GM21529 (cell line): ENCODE data around the gene NEURL1.

Experiments used
- ATAC-seq: cut with Tn5 transposase; IDR thresholded peaks from one replicate; pipeline ENCODE4 v1.9.1; 2021; ENCODE audit not compliant: unreplicated experiment

Gene NEURL1

GRCh38 chr10:103562383-103562782, 68.9 kb downstream of the NEURL1 start:
- no peak for ATAC-seq

DNA sequence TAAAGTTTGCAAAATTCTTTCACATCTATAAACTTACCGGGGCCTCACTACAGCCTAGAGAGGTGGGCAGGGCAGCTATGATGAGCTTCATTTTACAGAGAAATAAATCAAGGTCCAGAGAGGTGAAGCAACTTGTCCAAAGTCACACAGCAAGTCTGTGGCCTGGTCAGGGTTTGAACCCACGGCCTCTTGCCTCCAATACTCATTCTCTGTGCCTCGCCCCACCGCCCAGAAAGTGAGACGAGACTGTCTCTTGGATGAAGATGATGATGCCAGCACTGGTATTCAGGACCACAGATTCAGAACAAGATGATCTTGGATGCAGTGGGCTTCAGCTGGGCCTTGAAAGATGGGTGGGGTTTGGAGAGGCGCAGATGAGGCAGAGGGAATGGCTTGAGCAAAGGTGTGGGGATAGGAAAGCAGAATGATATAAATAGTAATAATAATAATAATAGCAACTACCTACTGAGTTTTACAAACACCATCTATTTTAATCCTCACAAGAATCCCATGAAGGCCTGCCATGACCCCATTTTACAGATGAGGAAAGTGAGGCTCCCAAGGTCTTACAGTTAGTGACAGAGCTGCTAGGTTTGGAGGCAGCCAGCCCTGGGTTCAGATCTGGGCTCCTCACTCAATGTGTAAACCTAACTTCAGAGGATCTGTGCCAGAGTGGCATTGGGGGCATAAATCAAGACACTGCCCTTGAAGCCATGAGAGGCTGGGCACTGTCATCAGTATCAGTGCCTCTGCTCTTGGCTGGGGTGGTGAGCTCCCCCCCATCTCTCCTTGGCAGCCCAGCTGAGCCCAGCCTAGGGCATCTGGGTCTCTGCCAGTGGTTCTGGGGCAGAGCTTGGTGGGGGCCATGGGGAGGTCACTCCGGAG, 70.0 kb downstream of the NEURL1 start:
- no peak for ATAC-seq

GRCh38 chr10:103564116-103564501, 70.6 kb downstream of the NEURL1 start:
- no peak for ATAC-seq

DNA sequence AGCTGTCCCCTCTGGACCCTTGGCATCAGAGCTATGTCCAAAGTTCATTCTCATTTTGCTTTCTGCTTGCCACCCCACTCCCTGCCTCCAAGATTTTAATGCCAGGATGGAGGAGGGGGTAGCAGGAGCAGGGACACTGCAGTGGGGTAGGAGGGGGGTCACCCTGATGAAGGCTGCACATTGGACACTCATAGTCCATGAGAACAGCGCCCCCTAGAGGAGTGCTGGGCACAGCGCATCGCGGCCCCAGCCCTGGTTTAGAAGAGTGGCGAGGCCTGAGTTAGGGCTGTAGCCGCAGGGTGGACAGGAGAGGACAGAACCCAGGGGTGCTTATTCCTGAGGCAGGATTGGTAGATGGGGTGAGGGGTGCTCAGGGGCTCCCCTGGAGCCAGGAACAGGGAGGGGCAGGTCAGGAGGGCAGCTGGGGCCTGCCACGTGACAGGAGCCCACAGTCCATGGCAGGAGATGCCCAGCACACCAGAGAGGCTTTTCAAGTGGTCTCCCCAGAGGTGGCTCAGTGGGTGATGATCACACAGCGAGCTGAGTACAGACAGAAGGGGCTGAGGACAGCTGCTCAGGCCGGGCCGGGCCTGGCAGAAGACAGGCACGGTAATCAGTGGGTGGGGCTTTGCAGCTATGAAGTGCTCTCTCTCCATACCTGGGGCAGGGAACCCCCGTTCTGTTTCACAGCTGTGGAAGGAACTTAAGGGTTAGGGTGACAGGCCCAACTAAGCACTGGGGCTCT, 71.4 kb downstream of the NEURL1 start:
- ATAC-seq, result no peak

GRCh38 chr10:103566536-103566935, 73.0 kb downstream of the NEURL1 start:
- ATAC-seq, result no peak

DNA sequence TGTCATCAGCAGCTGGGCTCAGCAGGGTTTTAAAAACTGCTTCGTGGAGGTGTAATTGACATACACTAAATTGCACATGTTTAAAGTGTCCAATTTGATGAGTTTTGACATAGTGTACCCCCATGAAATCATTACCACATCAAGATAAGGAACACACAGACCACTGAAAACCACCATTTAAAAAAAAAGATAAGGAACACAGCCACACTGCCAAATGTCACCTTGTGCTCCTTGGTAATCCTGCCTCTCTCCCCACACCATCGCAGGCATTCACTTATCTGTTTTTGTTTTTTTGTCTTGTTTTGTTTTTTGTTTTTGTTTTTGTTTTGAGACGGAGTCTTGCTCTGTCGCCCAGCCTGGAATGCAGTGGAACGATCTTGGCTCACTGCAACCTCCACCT, 75.0 kb downstream of the NEURL1 start:
- ATAC-seq, result no peak

- no peak for ATAC-seq
These were observed 76.4 kb downstream of the NEURL1 start for GRCh38 chr10:103569896-103570295.

GRCh38 chr10:103570844-103571655, 77.5 kb downstream of the NEURL1 start:
- ATAC-seq, result no peak

GRCh38 chr10:103571656-103571975, 78.1 kb downstream of the NEURL1 start:
- no peak for ATAC-seq

DNA sequence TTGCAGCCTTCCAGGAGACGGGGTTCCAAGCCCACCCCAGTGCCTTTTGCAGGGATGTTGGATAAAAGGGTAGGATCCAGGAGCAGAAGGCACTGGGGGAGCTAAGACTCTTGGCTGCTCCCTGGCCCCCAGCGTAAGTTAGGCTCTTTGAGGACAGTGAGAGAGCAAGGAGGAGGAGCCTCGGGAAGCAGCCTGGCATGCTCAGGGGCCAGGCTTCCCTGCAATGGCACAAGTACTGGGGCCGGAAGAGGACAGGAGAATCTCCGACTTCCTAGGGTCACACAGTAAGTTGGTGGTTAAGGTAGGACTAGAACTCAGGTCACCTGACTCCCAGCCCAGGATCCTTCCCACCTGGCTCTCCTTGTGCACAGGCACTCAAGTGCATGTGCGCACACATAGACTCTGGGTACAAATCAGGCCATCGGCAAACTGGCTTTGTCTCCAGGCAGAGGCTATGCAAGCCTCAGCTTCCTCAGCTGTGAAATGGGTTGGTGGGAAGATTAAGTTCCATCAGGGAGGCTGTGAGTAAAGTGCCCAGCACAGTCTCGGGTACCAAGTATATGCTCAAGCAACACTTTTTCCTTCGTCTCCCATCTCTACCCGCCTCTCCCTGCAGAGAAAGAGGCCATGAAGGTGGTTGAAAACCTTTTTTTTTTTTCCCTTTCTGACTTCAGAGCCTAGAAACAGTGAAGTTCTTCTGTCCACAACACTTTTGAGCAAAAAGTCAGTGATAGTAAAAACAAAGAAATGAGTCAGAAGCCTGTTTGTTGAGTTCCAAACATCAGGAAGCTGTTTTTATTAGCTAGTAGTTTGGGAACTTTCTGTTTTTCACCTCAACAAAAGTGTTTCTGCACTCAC, 79.1 kb downstream of the NEURL1 start:
- no peak for ATAC-seq

- no peak for ATAC-seq
These were observed 79.6 kb downstream of the NEURL1 start for GRCh38 chr10:103573205-103573487.

DNA sequence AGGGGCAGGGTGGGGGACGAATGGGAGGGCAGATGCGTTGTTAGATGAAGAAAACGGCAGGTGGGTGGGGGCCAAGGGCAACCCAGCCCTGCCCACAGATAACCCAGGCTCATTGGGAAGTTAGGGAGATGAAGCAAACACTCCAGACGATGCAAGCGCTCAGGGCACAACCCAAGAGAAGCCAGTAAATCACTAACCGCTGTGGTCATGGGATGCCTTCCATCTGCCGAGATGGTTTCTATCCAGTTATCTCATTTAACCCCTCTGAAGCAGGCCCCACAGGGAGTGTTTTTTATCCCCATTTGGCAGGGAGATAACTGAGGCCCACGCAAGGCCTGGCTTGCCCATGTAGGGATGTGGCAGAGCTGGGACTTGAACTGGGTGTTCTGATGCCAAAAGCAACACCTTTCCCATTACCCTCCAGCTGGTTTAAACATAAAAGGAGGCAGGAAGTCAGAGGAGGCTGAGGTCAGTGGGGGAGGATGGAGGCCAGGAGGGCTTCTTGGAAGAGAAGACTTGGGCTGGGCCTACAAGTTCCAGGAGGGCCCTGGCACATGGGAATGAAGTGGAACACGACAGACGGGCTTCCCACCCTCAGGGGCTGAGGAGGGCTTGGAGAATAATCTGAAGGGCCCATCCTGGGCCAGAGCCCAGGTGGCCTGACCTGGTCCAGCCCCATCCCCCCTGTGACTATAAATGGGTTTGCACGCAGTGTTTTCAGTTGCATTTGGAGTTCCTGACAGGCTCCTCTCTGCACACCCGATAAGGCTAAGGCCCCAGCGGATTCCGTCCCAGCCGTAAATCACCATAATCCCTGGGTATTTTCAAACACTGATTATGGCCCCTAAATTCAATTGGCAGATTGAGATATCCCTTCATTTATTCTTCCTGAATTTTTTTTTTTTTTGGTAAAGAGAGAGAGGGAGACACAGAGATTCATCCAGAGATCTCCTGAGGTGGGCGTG, 80.9 kb downstream of the NEURL1 start:
- ATAC-seq, result no peak

DNA sequence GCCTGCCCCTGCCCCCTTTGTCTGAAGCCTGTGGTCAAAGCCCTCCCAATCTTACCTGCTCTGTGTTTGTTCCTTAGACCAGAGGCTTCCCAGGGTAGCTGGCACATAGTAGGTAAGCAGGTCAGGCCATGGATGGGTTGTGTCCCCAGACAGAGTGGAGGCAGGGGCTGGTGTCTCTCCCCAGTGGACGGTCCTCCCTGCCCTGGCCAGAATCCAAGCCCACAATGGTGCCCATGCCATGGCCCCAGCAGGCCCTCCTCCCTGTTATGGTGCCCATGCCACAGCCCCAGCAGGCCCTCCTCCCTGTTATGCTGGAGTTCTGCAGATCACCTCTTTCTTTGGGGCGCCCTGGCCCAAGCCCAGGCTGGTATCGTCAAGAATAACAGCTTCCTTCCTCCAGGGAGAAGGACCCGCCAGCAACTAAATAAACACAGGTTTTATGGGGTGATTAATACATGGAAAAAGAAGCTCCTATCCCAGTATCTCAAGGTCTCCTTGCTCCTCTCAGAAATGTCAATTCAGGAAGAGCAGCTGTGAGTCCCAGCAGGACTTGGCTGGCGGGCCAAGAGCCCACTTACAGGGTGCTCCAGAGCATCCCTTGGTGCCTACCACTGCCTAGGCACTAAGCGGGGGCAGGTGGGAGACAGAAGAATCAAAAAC, 82.0 kb downstream of the NEURL1 start:
- no peak for ATAC-seq

GRCh38 chr10:103576076-103576471, 82.6 kb downstream of the NEURL1 start:
- no peak for ATAC-seq

GRCh38 chr10:103576862-103577261, 83.4 kb downstream of the NEURL1 start:
- no peak for ATAC-seq

DNA sequence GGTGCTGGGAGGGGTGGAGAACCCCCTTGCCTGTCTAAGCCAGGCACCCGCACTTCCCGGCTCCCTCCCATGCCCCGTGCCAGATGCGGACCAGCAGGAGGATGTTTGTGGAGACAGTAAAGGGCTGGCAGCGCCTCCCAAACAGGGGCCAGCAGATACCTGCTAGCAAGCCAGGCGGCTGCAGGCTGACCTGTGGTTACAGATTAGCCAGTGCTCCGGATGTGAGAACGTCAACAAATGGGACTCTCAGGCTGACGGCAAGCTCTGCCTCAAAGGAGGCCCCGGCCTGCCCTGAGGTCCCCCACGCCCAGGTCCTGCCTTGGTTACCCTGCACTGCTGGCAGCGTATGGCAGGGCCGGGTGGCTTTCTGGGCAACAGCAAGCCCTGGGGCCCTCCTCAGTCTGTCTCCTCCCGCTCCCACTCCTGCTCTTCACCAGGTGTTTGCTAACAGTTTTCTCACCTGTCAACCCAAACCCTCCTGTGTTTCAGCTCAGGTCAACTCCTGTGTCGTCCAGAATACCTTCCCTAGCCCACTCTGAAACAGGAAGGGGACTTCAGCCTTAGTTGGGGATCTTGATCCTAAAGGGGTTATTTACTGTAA, 85.4 kb downstream of the NEURL1 start:
- no peak for ATAC-seq

DNA sequence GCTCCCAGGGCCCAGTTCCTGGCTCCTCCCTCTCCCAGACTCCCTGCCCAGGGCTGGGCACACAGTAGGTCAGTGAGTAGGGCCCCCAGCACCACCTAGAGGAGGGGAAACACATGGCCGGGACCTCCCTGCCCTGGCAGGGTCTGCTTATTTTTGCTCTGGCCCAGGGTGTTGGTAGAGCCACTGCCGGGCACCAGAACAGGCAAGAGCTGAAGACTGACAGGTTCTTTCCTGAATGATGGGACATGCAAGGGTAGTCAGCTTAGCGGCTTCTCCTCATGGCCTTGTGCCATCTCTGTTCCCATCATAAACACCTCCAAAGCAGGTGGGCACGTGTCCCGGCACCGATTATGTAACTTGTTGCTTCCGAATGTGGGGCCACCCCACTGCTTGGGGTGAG, 86.5 kb downstream of the NEURL1 start:
- ATAC-seq, result no peak

- no peak for ATAC-seq
These were observed 86.9 kb downstream of the NEURL1 start for GRCh38 chr10:103580430-103580829.

- no peak for ATAC-seq
These were observed 88.0 kb downstream of the NEURL1 start for GRCh38 chr10:103581499-103581898.
